Stimulated activated CD4-positive, alpha-beta T cell treated with anti-CD3 and anti-CD28 coated beads, TNF-alpha, amount 100 ng/mL, for 1 hour (primary cell): ENCODE measurements around the gene MBP.
A peak's percentile ranks its signal among the peaks of the same experiment; 100 is the strongest.

Source experiments
- DNase-seq, 3 donors: peaks; one replicate each; pipeline ENCODE4 v3.0.0-alpha.2; 2020; ENCODE audit warnings: low read depth in 3 of 3, low spot score in 1 of 3

Gene MBP

GRCh38 chr18:77132369-77133050 is at the start of gene MBP:
Gene MBP, minus strand, starts transcription at chr18:77132783. Its CDS starts 27,522 bp downstream, at chr18:77105261.
- DNase-seq: peak in 2 of 3 donors; percentile 37 to 61

- DNase-seq: no peak
These were observed 49.5 kb upstream of the MBP start for GRCh38 chr18:77181950-77182707.

GRCh38 chr18:77178559-77178958 is 46.0 kb upstream of the MBP start:
- DNase-seq: no peak

GRCh38 chr18:77177009-77177408 is 44.4 kb upstream of the MBP start:
- no peak for DNase-seq

- DNase-seq: no peak
These were observed 40.9 kb upstream of the MBP start for GRCh38 chr18:77173275-77174030.

GRCh38 chr18:77170890-77171410 is 38.4 kb upstream of the MBP start:
- no peak for DNase-seq

GRCh38 chr18:77168811-77169311 is 36.3 kb upstream of the MBP start:
- no peak for DNase-seq

- DNase-seq: no peak
These were observed 34.7 kb upstream of the MBP start for GRCh38 chr18:77167251-77167650.

GRCh38 chr18:77166523-77166922 is 33.9 kb upstream of the MBP start:
- no peak for DNase-seq

GRCh38 chr18:77165503-77166188 is 33.1 kb upstream of the MBP start:
- no peak for DNase-seq

GRCh38 chr18:77164763-77165485 is 32.3 kb upstream of the MBP start:
- no peak for DNase-seq

- no peak for DNase-seq
These were observed 31.4 kb upstream of the MBP start for GRCh38 chr18:77164026-77164425.

GRCh38 chr18:77162580-77162979 is 30.0 kb upstream of the MBP start:
- DNase-seq: no peak

- no peak for DNase-seq
These were observed 29.4 kb upstream of the MBP start for GRCh38 chr18:77161961-77162360.

GRCh38 chr18:77161383-77161782 is 28.8 kb upstream of the MBP start:
- DNase-seq: no peak

GRCh38 chr18:77160515-77160914 is 27.9 kb upstream of the MBP start:
- no peak for DNase-seq

- DNase-seq: no peak
These were observed 24.7 kb upstream of the MBP start for GRCh38 chr18:77157312-77157711.

GRCh38 chr18:77155031-77155430 is 22.4 kb upstream of the MBP start:
- no peak for DNase-seq

- no peak for DNase-seq
These were observed 20.8 kb upstream of the MBP start for GRCh38 chr18:77153404-77153803.
